GM19395 (cell line): Measurements from ENCODE around the gene DDX1.

Experiments used
- ATAC-seq: cut with Tn5 transposase; IDR thresholded peaks from one replicate; pipeline ENCODE4 v1.9.1; 2021; ENCODE audit warnings: mild to moderate bottlenecking, moderate library complexity; ENCODE audit not compliant: unreplicated experiment

The DDX1 gene

GRCh38 chr2:15561574-15562344, 29.9 kb upstream of the DDX1 start:
- ATAC-seq: peak; percentile 38

- no peak for ATAC-seq
These were observed 29.2 kb upstream of the DDX1 start for GRCh38 chr2:15562354-15563031.

- ATAC-seq: no peak
These were observed 28.2 kb upstream of the DDX1 start for GRCh38 chr2:15563227-15564100.

- ATAC-seq: no peak
These were observed 26.3 kb upstream of the DDX1 start for GRCh38 chr2:15565392-15565791.

- no peak for ATAC-seq
These were observed 25.5 kb upstream of the DDX1 start for GRCh38 chr2:15565994-15566671.

GRCh38 chr2:15566912-15567311, 24.8 kb upstream of the DDX1 start:
- no peak for ATAC-seq

GRCh38 chr2:15568874-15569273, 22.8 kb upstream of the DDX1 start:
- ATAC-seq: no peak

GRCh38 chr2:15570104-15570503, 21.6 kb upstream of the DDX1 start:
- ATAC-seq: no peak

GRCh38 chr2:15571729-15572128, 19.9 kb upstream of the DDX1 start:
- no peak for ATAC-seq

GRCh38 chr2:15577071-15577735, 14.5 kb upstream of the DDX1 start:
- peak; percentile 94 for ATAC-seq

GRCh38 chr2:15579641-15580040, 12.0 kb upstream of the DDX1 start:
- ATAC-seq: no peak

- no peak for ATAC-seq
These were observed 11.2 kb upstream of the DDX1 start for GRCh38 chr2:15580451-15580850.

GRCh38 chr2:15582710-15583357, 8.8 kb upstream of the DDX1 start:
- no peak for ATAC-seq

- no peak for ATAC-seq
These were observed 7.8 kb upstream of the DDX1 start for GRCh38 chr2:15583826-15584225.

- ATAC-seq: no peak
These were observed 7.4 kb upstream of the DDX1 start for GRCh38 chr2:15584316-15584715.

GRCh38 chr2:15584767-15585469, 6.8 kb upstream of the DDX1 start:
- ATAC-seq: no peak

GRCh38 chr2:15588329-15588919, 3.2 kb upstream of the DDX1 start:
- ATAC-seq: no peak

- no peak for ATAC-seq
These were observed 336 bp upstream of the DDX1 start for GRCh38 chr2:15591373-15591691.

GRCh38 chr2:15593327-15593705, 1.6 kb downstream of the DDX1 start:
- no peak for ATAC-seq
